Pancreas (tissue), 10 donors: ENCODE data around the gene TOR1AIP2. TPM values are rescaled to one million over a fixed set of nuclear protein-coding genes. Genes with fewer than 3 reads are reported as not detected.

Source experiments
- ATAC-seq, 4 donors: fragments of 200-7000 bp; cut with Tn5 transposase; one replicate each; pipeline versions ENCODE4 v1.8.0 to v1.9.1; 2020; ENCODE audit warnings: mild to moderate bottlenecking in 4 of 4, moderate library complexity in 4 of 4
- DNase-seq, 6 donors: peaks; one replicate each; pipeline ENCODE4 v3.0.0-alpha.2; 2020
- FAIRE-seq: peaks from 2 replicates; lab custom pipeline; 2012; peaks lifted over from hg19 to GRCh38; lab: Jason Lieb, UNC
- H3K27ac ChIP-seq, 4 donors: fragments of 200-600 bp; sonication (generic); 1 replicate in 3 of 4; 2 replicates in 1 of 4; pipeline versions ENCODE4 v1.5.0 to v1.8.0; 2020
- H3K27me3 ChIP-seq, 4 donors: fragments of 200-600 bp; one replicate each; pipeline ENCODE4 v1.8.0; 2021
- H3K36me3 ChIP-seq, 3 donors: fragments of 200-600 bp; sonication (generic) in 1 of 3; one replicate each; pipeline versions ENCODE4 v1.5.0 to v1.8.0; 2020 to 2021
- H3K4me1 ChIP-seq, 3 donors: fragments of 200-600 bp; one replicate each; pipeline ENCODE4 v1.8.0; 2021
- H3K4me3 ChIP-seq, 4 donors: fragments of 200-600 bp; sonication (generic) in 2 of 4; one replicate each; pipeline versions ENCODE4 v1.5.0 to v1.8.0; 2020 to 2021
- H3K9me3 ChIP-seq, 4 donors: fragments of 200-600 bp; one replicate each; pipeline ENCODE4 v1.8.0; 2021
- CTCF ChIP-seq, 4 donors: fragments of 200-600 bp; sonication (generic) in 3 of 4; IDR thresholded peaks; one replicate each; pipeline versions ENCODE4 v1.5.0 to v1.8.0; 2021; ENCODE audit warnings: antibody characterized with exemption in 4 of 4
- WGBS, 2 donors: extraction: QIAGEN DNeasy Blood & Tissue Kit; methylation state at CpG; one replicate each; pipeline ENCODE4 v1.1.7; 2013; 5-methylcytosine and 5-hydroxymethylcytosine counted together
- intact Hi-C, 3 donors: fragments of 100-400 bp; cut with DNase I; formaldehyde crosslinking; loops; one replicate each; pipeline versions ENCODE4 v1.11.1 to v1.14.2; 2022
- polyA plus RNA-seq, 2 donors: library from polyadenylated mRNA; stranded (reverse); fragments of 200-250 nt; gene quantifications; one replicate each; pipeline ENCODE4 v1.2.3, GENCODE V29; 2013
- total RNA-seq, 6 donors: library from RNA; stranded (reverse); fragmentation: NEBNext Ultra II Directional in 4 of 6; extraction: Animal tissue kit (Norgen Biotek cat#: 25700) in 4 of 6; gene quantifications; one replicate each; pipeline versions ENCODE4 v1.2.1 to v1.2.4, GENCODE V29; 2021 to 2023
- donor health status: healthy with polysubstance abuse.
- donor health status: DM: no; HTN: no; CAD: no; lungs with moderate emphysema.
- donor health status: DM: no; HTN: no; CAD: no.
- donor health status: control.
- donor health status: control.
- donor health status: Bipolar disorder and iron deficiency.
- donor health status: DM: yes; HTN: yes; CAD: no.
- donor health status: DM: no; HTN: no; CAD: no.
- donor health status: DM: no; HTN: no; CAD: no.
- donor health status: DM: yes; HTN: yes; CAD: no.

Gene TOR1AIP2
- total and polyA plus RNA-seq, 8 donors: 9.7 to 69.4 (median 33.6) TPM

DNA sequence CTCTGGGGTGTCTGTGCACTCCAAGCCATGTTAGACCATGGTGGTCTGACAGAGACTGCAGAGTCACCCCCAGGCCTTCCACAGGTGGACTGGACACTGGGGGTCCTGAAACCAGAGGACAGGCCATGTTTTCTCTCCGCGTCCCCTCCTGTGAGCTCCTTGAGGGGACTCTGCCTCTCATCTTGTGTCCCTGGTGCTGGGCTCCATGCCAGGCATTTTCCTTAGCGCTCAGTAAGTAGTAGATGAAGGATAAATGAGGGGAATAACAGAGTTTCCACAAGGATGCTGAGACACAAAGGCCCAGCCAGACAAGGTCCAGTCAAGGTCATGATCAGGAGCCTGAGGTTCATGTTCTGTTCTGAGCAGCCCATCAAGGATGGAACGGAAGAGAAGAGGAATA, 77.1 kb downstream of the TOR1AIP2 start:
- ATAC-seq (no peak), DNase-seq (no peak), FAIRE-seq (no peak)
- H3K27me3 ChIP-seq: no peaks in the 10 kb centered on the region
- no peak for TF ChIP-seq CTCF (IDR thresholded peaks at IDR 0.05)
- H3K4me3 ChIP-seq: no peak overlapping the region
- intact Hi-C loops: loop anchor here in 1 of 3 donors (10.0 kb wide), 1 partner anchor 96 kb away; no protein-coding TSS in a partner anchor
- H3K4me1 ChIP-seq: no peaks in the 10 kb centered on the region
- no peak overlapping the region for H3K27ac ChIP-seq
- H3K9me3 ChIP-seq: no peaks in the 10 kb centered on the region
- H3K36me3 ChIP-seq: no peaks in the 10 kb centered on the region
- 89 to 91% methylated on average over 4 of the region's 4 CpGs for WGBS, 2 donors

- no peak for ATAC-seq
- no peaks in the 10 kb centered on the region for H3K4me1 ChIP-seq
- WGBS, 2 donors: 92 to 93% methylated on average over 6 of the region's 6 CpGs
- no peak overlapping the region for H3K27ac ChIP-seq
- no peak for FAIRE-seq
- no peak for DNase-seq
- no peak overlapping the region for H3K4me3 ChIP-seq
- TF ChIP-seq CTCF (IDR thresholded peaks at IDR 0.05): no peak
- H3K27me3 ChIP-seq: no peaks in the 10 kb centered on the region
- H3K9me3 ChIP-seq: no peaks in the 10 kb centered on the region
- intact Hi-C loops: no loop called here
- H3K36me3 ChIP-seq: no peaks in the 10 kb centered on the region
Measured at GRCh38 chr1:179798864-179799516, 78.6 kb downstream of the TOR1AIP2 start.

DNA sequence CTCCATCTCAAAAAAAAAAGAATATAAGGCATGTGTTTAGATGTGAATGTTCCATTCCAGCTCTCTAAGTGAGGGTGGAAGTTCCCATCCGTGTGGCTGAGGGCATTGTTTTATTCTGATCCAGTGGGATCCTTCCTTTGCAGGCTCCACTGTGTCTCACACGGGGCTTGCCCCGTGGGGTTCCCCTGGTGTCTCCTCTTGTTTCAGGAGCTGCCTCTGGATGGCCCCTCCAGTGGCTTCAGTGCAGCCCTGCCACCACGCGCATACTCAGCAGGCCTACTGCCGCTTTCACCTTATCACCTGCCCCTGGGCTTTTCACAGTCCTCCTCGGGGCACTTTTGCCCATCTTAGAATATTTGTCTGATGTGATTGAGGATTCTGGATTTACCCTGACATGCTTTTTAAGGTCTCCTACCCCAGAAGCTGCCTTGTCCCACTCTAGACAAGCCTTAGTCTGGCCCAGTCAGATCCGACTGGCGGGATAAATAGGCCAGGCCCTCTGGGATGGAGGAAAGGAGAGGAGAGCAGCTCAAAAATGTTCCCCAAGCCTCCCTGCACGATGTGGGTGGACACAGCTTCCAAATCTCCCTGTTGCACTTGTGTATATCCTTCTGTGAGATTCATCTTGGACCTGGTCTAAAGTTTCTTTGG, 79.3 kb downstream of the TOR1AIP2 start:
- DNase-seq: no peak
- intact Hi-C loops: no loop called here
- no peak overlapping the region for H3K27ac ChIP-seq
- no peaks in the 10 kb centered on the region for H3K27me3 ChIP-seq
- H3K36me3 ChIP-seq: no peaks in the 10 kb centered on the region
- TF ChIP-seq CTCF (IDR thresholded peaks at IDR 0.05): no peak
- no peak for FAIRE-seq
- H3K4me3 ChIP-seq: no peak overlapping the region
- WGBS, 2 donors: 83 to 85% methylated on average over 10 of the region's 10 CpGs
- no peaks in the 10 kb centered on the region for H3K9me3 ChIP-seq
- no peaks in the 10 kb centered on the region for H3K4me1 ChIP-seq
- no peak for ATAC-seq

DNA sequence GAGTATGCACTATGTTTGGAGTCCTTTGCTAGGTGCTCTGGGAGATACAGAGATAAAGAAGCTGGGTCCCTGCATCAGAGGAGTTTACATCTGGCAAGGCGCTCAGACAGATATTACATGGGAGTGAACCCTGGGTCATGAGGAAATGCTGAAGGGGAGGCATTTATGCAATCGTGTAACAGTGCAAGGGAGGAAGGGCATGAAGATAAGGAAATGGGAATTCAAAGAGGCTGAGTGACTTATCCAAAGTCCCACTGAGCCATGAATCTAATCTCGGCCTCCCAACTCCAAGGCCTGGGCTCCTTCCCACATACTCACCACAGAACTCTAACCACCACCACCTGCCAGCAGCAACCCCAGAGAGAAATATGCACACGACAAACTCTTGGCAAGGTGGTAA, 82.9 kb downstream of the TOR1AIP2 start:
- Histone ChIP-seq H3K27me3 (no peaks in the 10 kb centered on the region), H3K4me3 (no peak overlapping the region), H3K36me3 (no peaks in the 10 kb centered on the region), H3K4me1 (no peaks in the 10 kb centered on the region), H3K27ac (no peak overlapping the region), H3K9me3 (no peaks in the 10 kb centered on the region)
- TF ChIP-seq CTCF (IDR thresholded peaks at IDR 0.05): no peak
- peak in 1 of 4 donors; percentile 52 for ATAC-seq
- 29 to 35% methylated on average over 4 of the region's 4 CpGs for whole genome bisulfite sequencing, 2 donors
- FAIRE-seq: no peak
- intact Hi-C loops: no loop called here
- DNase-seq: no peak

DNA sequence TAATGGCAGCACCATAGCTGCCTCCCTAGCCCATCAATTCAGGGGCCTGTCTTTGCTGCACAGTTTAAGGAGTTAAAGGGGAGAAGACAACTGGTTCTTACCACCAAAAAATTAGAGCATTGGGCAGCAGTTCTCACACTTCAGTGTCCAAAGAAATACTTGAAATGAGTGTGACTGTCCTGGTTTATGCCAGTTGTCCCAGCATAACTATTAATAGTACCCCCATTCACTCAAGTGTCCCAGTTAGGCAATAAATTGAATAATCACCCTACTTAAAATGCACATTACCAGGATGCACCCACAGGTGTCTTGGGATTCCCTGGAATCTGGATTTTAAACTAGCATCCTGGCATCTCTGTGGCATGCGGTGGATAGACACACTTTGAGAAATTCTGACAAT, 83.5 kb downstream of the TOR1AIP2 start:
- Histone ChIP-seq H3K27me3 (no peaks in the 10 kb centered on the region), H3K27ac (no peak overlapping the region), H3K4me1 (no peaks in the 10 kb centered on the region), H3K9me3 (no peaks in the 10 kb centered on the region), H3K4me3 (no peak overlapping the region), H3K36me3 (no peaks in the 10 kb centered on the region)
- FAIRE-seq (no peak), DNase-seq (no peak), ATAC-seq (no peak)
- WGBS, 2 donors: 97% methylated on average over 1 of the region's 1 CpG
- TF ChIP-seq CTCF (IDR thresholded peaks at IDR 0.05): no peak
- intact Hi-C loops: no loop called here
